Breast epithelium (tissue), 3 donors: Measurements from ENCODE around the gene DAND5.

Source experiments
- POLR2A ChIP-seq: fragments of 450-650 bp; IDR thresholded peaks from one replicate; pipeline ENCODE4 v1.6.1; 2016; ENCODE audit warnings: antibody characterized with exemption, mild to moderate bottlenecking, moderate library complexity
- POLR2AphosphoS5 ChIP-seq, 3 donors: sonication (generic); formaldehyde crosslinking; IDR thresholded peaks; one replicate each; pipeline ENCODE4 v1.6.1; 2017; ENCODE audit warnings: antibody characterized with exemption in 3 of 3
- TF ChIP-seq, protein P1 (sequence below), 3 donors: fragments of 450-650 bp; IDR thresholded peaks; one replicate each; pipeline ENCODE4 v1.5.1; 2016 to 2017; ENCODE audit warnings: antibody characterized with exemption in 3 of 3, mild to moderate bottlenecking in 3 of 3, moderate library complexity in 3 of 3

DNA sequence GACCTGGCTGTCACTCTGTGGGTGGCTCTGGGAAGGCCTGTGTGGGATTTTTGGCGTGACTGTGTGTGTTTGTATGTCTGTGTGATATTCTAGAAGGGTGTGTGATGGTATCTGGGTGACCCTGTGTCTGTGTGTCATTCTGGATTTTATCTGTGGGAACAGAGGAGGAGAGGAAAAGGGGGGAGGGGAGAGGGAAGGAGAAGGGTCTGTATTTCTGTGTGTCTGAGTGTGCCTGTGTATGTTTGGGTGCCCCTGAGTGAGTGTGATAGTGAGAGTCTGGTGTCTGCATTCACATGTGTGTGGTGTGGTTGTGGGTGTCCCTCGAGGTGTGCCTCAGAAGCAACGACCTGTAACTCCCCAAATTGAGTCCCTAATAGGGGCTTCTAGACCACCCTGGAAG lies 17.8 kb downstream of the DAND5 start:
- TF ChIP-seq, protein P1, sequence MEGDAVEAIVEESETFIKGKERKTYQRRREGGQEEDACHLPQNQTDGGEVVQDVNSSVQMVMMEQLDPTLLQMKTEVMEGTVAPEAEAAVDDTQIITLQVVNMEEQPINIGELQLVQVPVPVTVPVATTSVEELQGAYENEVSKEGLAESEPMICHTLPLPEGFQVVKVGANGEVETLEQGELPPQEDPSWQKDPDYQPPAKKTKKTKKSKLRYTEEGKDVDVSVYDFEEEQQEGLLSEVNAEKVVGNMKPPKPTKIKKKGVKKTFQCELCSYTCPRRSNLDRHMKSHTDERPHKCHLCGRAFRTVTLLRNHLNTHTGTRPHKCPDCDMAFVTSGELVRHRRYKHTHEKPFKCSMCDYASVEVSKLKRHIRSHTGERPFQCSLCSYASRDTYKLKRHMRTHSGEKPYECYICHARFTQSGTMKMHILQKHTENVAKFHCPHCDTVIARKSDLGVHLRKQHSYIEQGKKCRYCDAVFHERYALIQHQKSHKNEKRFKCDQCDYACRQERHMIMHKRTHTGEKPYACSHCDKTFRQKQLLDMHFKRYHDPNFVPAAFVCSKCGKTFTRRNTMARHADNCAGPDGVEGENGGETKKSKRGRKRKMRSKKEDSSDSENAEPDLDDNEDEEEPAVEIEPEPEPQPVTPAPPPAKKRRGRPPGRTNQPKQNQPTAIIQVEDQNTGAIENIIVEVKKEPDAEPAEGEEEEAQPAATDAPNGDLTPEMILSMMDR (IDR thresholded peaks at IDR 0.05), result no peak
- TF ChIP-seq POLR2A (no peak), POLR2AphosphoS5 (IDR thresholded peaks at IDR 0.05) (no peak)
